GM19397 (cell line): ENCODE data around the gene CNOT1.
"Not testable (repeated sequence)": the region's sequence is repeated elsewhere in the genome, so short reads cannot be mapped to it uniquely, and the experiment has no call there.

ENCODE experiments used
- ATAC-seq: cut with Tn5 transposase; IDR thresholded peaks from one replicate; pipeline ENCODE4 v1.9.1; 2021; ENCODE audit warnings: mild to moderate bottlenecking, moderate library complexity; ENCODE audit not compliant: unreplicated experiment

The CNOT1 gene

GRCh38 chr16:58582971-58583765 is 46.5 kb downstream of the CNOT1 start:
- no peak for ATAC-seq

DNA sequence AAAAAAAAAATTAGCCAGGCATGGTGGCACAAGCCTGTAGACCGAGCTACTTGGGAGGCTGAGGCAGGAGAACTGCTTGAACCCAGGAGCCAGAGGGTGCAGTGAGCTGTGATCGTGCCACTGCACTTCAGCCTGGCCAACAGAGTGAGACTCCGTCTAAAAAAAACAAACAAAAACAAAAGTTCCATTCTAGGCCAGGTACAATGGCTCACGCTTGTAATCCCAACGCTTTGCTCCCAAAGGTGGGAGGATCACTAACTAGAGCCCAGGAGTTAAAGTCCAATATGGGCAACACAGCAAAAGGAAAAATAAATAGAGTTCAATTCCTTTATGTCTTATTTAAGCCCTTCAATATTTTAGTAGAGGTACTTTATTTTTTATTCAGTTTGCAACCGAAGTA is 47.5 kb downstream of the CNOT1 start:
- ATAC-seq, result no peak

- ATAC-seq, result no peak
These were observed 50.0 kb downstream of the CNOT1 start for GRCh38 chr16:58579587-58579986.

DNA sequence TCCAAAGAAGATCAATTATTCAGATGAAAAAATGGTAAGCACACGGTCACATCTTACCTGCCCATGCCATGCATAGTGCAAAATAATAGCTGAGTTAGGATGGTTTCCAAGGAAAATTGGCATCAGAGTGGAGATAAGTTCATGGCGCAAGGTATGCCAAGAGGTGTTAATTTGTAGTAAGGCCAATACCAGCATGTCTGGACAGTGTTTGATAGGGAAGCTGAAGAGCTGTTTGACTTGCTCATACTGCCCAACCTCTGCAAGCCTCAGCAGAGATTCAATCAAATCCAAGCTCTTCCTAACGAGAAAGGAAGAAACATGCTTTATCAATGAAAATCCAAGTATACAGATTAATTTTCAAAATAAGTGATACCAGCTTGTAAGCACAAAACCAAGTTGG is 51.0 kb downstream of the CNOT1 start:
- no peak for ATAC-seq

- no peak for ATAC-seq
These were observed 52.5 kb downstream of the CNOT1 start for GRCh38 chr16:58577141-58577540.

DNA sequence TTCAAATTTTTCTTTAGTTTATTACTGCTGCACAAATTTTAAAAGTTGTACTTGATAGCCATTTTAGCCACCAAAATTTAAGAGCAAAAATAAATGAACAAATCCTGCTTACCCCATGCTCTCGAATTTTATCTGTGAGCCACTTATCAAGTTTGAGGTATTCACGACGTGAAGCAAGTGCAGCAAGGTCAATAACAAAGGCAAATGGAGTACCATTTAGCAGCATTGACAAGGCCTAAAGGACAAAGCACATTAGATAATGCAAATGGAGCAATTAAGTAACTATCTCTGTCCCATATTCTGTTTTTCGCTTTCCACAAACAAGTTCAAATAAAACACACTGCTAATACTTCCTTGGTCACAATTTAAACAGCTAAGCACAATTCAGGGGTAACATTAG is 54.7 kb downstream of the CNOT1 start:
- ATAC-seq, result no peak

- ATAC-seq, result not testable (repeated sequence)
These were observed 63.9 kb downstream of the CNOT1 start for GRCh38 chr16:58565697-58566096.

DNA sequence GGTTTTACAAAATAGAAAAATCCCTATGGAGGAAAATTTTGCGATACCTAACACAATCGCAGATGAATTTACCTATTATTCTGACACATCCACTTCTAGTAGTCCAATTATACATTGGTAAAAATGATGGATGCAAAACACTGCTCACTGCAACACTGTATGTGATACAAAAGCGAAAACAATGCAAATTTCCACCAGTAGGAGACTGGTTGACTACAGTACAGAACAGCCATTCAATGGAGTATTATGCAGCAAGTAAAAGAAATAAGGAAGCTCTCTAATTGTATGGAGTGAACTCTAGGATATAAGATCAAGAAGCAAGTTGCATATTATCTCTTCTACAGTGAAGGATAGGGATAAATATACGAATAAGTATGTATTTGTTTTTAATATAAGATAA is 65.9 kb downstream of the CNOT1 start:
- ATAC-seq, result no peak

GRCh38 chr16:58563235-58563634 is 66.4 kb downstream of the CNOT1 start:
- no peak for ATAC-seq

- ATAC-seq, result no peak
These were observed 72.9 kb downstream of the CNOT1 start for GRCh38 chr16:58556678-58557077.

DNA sequence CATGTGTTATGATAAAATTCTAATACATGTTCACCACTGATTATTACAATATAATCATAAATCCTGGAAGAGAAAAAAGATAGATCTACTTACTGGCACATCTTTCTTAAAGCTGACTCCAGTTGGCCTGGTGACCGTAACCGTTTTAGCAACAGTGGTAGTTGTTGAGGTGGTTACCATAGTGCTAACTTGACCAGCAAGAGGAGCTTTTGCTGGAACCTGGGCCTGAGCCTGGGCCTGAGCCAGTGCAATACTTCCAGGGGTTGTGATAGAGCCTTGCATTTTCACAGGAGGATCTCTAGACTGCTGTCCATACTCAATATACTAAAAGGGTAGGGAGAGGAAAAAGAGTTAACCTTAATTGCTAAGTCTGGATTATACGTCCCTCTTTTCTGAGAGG is 78.1 kb downstream of the CNOT1 start:
- ATAC-seq, result no peak

DNA sequence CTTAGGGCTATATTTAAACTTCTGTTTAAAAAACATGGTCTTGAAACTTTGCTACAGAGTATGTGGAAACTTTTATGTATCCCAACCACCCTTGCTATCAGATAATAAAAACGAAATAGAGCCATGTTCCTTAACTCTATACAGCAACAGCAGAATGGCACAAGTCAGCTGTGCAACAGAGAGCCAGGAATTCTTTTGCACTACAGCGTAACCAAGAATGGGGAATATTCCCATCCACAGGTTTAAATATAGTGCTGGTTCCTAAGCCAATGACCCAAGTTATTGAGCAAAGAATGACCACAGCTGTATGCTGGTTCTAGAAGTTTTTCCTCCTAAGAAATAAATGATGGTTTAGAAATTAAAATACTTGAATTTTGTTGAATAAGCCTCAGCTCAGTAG is 81.2 kb downstream of the CNOT1 start:
- no peak for ATAC-seq

GRCh38 chr16:58543685-58544084 is 85.9 kb downstream of the CNOT1 start:
- ATAC-seq, result no peak

DNA sequence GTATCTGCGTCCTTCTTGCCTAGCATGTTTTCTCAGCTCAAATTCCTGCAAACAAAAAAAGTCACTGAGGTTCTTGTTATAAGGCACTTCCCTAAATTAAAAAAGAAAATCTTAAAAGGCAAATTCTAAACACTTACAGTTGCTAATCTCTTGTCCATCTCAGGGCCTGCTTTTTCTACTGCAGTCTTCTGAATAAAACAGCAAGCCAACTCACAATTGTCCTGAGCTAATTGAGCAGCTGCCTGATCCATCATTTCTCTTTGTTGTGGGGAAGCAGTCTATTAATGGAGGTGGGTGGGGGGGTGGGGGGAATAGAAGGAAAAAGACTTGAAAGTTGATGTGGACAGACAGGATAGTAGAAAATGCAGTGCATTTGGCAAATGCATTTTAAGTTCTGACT is 87.3 kb downstream of the CNOT1 start:
- no peak for ATAC-seq

DNA sequence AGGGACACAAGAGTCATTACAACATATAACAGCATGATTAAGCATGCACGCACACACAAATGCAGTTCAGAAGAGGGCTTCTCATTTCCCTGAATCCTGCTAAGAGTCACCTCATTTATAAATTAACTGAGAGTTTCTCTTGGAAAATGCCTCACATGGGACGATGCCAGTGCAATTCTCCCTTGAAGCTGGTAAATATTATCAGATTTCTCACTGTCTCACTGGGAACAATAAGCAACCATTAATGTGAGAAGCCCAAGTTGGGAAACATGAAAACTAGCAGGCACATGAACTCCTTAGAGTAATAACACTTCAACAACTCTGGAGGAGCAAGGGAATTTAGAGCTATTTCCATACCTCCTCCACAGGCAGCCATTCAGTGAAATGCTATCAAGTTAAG is 87.9 kb downstream of the CNOT1 start:
- no peak for ATAC-seq

DNA sequence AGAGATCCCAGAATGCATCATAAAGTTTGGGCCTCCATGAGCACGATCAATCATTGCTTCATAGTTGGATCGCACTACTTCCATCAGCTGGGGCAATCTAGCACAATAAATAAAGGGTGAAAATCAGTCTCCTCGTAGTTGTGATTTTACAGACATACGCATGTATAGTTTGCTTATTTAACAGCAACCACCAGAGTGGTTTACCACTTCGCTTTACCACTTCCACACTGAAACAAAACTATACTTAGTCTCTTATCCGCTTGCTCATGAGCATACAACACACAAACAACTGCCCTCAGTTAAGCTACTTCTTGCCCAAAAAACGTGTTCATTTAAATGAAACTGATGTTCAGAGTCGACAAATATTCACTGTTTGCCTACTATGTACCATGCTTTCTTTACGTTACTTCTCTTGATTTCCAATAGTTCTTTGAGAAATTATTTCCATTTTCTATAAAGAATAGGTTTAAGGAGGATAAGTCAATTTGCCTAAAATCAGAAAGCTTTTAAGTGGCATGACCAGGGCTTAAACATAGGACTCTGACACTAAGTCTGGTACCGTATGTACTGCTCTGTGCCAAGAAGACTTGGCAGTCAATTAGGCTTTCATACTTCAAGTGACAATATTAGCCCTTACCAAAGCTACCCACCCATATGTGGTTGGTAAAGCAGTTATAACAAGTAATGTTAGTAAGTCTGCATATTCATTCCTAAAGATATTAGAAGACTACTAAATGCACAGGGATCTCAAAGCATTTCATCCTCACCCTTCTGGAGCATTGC is 92.3 kb downstream of the CNOT1 start:
- no peak for ATAC-seq

DNA sequence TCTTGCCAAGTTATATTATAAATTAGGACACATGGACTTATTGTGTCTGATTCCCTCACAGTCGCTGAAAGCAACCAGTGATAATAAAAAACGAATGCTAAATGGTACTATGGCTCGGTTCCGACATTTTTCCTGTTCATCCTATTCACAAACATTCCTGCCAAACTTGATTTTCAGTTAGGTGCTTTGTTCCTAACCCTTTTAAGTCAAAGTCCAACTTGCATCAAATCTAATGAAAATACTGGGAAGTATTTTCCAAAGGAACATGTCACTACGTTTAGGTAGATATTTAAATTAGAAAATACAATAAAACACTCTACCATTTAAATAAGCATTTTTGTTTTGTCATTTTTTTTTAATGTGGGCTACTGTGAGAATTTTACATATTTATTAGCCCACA is 93.3 kb downstream of the CNOT1 start:
- no peak for ATAC-seq

DNA sequence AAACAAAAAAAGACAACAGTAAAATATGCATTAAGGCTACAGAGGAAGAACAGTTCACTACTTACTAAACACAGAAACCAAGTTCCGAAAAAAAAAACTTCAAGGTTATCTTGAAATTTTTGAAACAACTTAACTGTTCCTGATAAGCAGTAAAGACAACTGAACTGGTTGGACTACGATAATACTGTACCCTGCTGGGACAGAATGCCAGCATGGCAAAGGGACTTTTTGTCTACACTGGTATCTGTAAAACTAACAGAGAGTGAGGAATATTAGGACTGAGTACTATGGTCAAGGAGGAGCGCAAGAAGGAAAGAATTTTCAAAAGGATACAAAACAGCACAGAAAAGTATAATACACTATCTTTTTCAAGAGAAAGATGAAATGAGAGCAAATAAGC is 94.5 kb downstream of the CNOT1 start:
- no peak for ATAC-seq

DNA sequence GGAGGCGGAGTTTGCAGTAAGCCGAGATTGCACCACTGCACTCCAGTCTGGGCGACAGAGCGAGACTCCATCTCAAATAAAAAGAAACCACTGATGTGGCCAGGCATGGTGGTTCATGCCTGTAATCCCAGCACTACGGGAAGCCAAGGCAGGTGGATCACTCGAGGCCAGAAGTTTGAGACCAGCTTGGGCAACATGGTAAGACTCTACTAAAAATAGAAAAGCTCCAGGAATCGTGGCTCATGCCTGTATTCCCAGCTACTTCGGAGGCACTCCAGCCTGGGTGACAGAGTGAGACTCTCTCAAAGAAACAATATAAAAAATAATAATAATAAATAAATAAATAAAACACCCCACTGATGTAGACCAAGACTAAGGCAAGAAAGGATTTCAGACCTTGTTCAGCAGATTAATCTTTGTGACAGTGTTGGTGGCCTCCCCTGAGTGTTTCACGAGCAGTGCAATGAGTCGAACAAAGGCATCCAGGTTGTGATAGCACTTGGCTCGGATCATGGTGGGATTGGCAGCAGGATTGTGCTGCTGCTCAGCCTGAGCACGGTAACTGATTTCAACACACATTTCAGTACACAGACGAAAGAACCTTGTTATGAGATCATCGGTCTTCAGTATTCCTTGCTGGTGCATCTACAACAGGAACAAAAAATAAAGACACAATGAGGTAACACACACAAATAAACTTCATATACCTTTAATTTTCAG is 95.7 kb downstream of the CNOT1 start:
- ATAC-seq, result no peak

DNA sequence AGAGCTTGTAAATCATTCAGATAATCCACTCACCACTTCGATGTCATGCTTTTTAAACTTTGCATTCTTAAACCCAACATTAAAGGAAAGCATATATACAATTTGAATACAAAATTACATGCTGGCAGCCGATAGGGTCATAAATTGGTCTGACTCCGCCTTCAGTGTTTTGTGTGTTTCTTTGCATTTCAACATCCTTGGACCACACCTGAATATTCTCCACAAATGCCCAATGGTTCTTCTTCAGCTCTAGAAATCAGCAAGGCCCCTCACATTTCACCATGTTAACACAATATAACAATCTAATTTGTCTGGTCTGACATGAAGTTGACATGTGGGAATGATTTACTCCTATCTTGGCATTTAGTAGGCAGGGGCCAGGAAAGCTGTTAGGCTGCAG is 97.2 kb downstream of the CNOT1 start:
- no peak for ATAC-seq

DNA sequence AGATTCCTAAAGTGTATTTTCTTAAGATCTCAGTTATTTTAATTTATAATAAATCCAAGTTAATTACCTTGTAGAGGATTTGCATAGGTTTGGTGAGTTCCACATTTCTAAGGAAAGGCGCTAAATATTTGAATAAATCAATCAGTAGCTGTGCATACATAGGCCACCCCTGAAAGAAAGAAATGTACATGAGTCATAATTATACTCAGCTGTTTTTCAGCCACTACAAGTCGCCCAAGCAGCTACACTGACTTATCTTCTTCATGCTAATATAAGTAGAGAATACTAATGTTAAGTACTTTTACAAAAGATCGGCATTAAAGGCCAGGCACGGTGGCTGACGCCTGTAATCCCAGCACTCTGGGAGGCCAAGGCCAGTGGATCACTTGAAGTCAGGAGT is 99.4 kb downstream of the CNOT1 start:
- no peak for ATAC-seq

- ATAC-seq, result no peak
These were observed 109.9 kb downstream of the CNOT1 start for GRCh38 chr16:58519707-58520106.
